OCI-LY7 (cell line): ENCODE data around the gene IGSF21. TPM values are rescaled to one million over a fixed set of nuclear protein-coding genes. Genes with fewer than 3 reads are reported as not detected.

Experiments used
- BruUV-seq: library from RNA; stranded (reverse); fragments of 400-500 nt; replicated peaks from 2 replicates; lab custom pipeline; 2021; lab: Mats Ljungman, UMichigan
- CTCF ChIA-PET: fragments of 300-600 bp; sonication (Branson Sonifier 250); formaldehyde crosslinking; loops from one replicate; lab custom pipeline; 2022; ENCODE audit warnings: antibody characterized with exemption; ENCODE audit not compliant: unreplicated experiment; lab: Charles Lee
- POLR2A ChIA-PET: fragments of 300-600 bp; sonication (Branson Sonifier 250); formaldehyde crosslinking; loops from one replicate; lab custom pipeline; 2022; ENCODE audit warnings: antibody characterized with exemption; lab: Charles Lee
- DNase-seq: peaks from one replicate; pipeline ENCODE4 v3.0.0-alpha.2; 2015; ENCODE audit warnings: low spot score
- H2AFZ ChIP-seq: fragments of 200-600 bp; sonication (generic), shearing (Covaris generic); 2 replicates; pipeline ENCODE4 v1.6.1; 2014; ENCODE audit warnings: mild to moderate bottlenecking, antibody characterized with exemption, low read length, moderate library complexity
- H3K27ac ChIP-seq: fragments of 200-600 bp; sonication (generic); 2 replicates; pipeline ENCODE4 v1.5.1; 2014; ENCODE audit warnings: mixed run types, low read depth, mild to moderate bottlenecking, moderate library complexity, low read length, inconsistent platforms; ENCODE audit not compliant: poor library complexity, severe bottlenecking
- H3K36me3 ChIP-seq: fragments of 200-600 bp; sonication (generic); 2 replicates; pipeline ENCODE4 v1.6.1; 2014; ENCODE audit warnings: mild to moderate bottlenecking, antibody characterized with exemption, low read length, moderate library complexity, mixed read lengths; ENCODE audit not compliant: insufficient read depth
- H3K4me1 ChIP-seq: fragments of 200-600 bp; sonication (generic); 2 replicates; pipeline ENCODE4 v1.5.1; 2014; ENCODE audit warnings: mild to moderate bottlenecking, low read length; ENCODE audit not compliant: insufficient read depth, poor library complexity, severe bottlenecking
- H3K4me2 ChIP-seq: fragments of 200-600 bp; sonication (generic); 2 replicates; pipeline ENCODE4 v1.6.1; 2014; ENCODE audit warnings: mild to moderate bottlenecking, low read length
- H3K4me3 ChIP-seq: fragments of 200-600 bp; sonication (generic); 2 replicates; pipeline ENCODE4 v1.5.1; 2014; ENCODE audit warnings: mild to moderate bottlenecking, low read depth, low read length; ENCODE audit not compliant: poor library complexity, severe bottlenecking
- H3K79me2 ChIP-seq: fragments of 200-600 bp; sonication (generic); 2 replicates; pipeline ENCODE4 v1.6.1; 2016; ENCODE audit warnings: low read depth, mild to moderate bottlenecking, low read length, moderate library complexity, mixed read lengths; ENCODE audit not compliant: insufficient read depth
- H3K9me2 ChIP-seq: fragments of 200-600 bp; sonication (generic); 2 replicates; pipeline ENCODE4 v1.6.1; 2016; ENCODE audit warnings: mild to moderate bottlenecking, low read length, mixed read lengths; ENCODE audit not compliant: insufficient read depth
- H3K9me3 ChIP-seq: fragments of 200-600 bp; sonication (generic); 2 replicates; pipeline ENCODE4 v1.6.1; 2014; ENCODE audit warnings: mild to moderate bottlenecking, mixed run types, low read length, mixed read lengths
- H4K20me1 ChIP-seq: fragments of 200-600 bp; sonication (generic); 2 replicates; pipeline ENCODE4 v1.6.1; 2014; ENCODE audit warnings: mild to moderate bottlenecking, antibody characterized with exemption, low read length, moderate library complexity, mixed read lengths; ENCODE audit not compliant: insufficient read depth
- EZH2phosphoT487 ChIP-seq: fragments of 200-600 bp; sonication (generic); IDR thresholded peaks from 2 replicates; pipeline ENCODE4 v1.6.1; 2018; ENCODE audit warnings: low read depth, borderline replicate concordance, mild to moderate bottlenecking, mixed run types, antibody characterized with exemption, low read length, moderate library complexity, mixed read lengths
- intact Hi-C: fragments of 100-400 bp; cut with micrococcal nuclease; formaldehyde crosslinking; loops from one replicate; pipeline ENCODE4 v1.10.0; 2022; ENCODE audit not compliant: unreplicated experiment
- total RNA-seq, 2 experiments: library from RNA; depleted of rRNA in 1 of 2; stranded (reverse); fragments of >200 nt in 1 of 2; shearing (Covaris generic) in 1 of 2; gene quantifications; 2 replicates each; pipeline ENCODE4 v1.2.3, GENCODE V29; 2014 to 2022
- TF ChIP-seq, protein P1 (sequence below): fragments of 200-600 bp; sonication (generic); conservative IDR thresholded peaks from 2 replicates; pipeline ENCODE4 v1.5.1; 2014; ENCODE audit warnings: mild to moderate bottlenecking, antibody characterized with exemption, low read length, moderate library complexity, mixed read lengths

IGSF21 gene
- total RNA-seq, 2 experiments from 2014 or later = 0.17 TPM; not detected in 1

DNA sequence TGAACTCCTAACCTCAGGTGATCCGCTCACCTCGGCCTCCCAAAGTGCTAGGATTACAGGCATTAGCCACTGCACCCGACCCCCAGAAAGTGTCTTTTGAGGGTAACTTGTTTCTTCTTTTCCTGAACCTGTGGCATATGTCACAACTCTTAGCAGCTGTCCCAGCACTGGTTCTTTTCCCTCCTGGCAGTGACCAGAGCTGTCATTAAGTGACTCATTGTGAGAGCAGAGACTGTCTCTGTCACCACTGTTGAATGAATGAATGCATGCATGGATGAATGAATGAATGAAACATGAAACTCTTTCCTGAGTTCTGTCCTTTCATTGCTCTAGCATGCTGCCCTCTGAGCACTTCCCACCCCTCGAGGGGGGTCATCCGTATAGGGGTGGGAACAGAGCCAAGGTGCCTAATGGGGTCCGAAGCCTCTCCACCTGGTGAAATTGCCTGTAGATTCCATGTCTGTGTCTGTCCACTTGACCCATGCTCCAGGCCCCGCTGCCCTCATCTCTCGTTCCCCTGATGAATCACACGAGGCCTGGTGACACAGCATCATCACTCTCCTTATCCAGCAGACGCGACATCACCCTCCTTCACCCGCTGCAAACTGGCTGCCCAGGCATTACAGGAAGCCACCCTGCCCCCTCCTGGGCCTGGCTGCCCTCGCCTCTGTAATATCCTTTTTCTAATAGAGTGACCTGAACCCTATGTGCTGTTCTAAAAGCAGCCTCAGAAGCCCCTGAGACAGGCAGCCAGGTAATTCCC is 75.0 kb downstream of the IGSF21 start:
- no peak for DNase-seq
- no peak overlapping the region for H3K27ac ChIP-seq
- no peaks in the 10 kb centered on the region for H3K9me2 ChIP-seq
- peaks cover 12% of the 10 kb centered on the region for H3K4me1 ChIP-seq
- no peak overlapping the region for H3K4me2 ChIP-seq
- ChIA-PET CTCF (no interaction called here), POLR2A (no interaction called here)
- no peaks in the 10 kb centered on the region for H4K20me1 ChIP-seq
- no peaks in the 10 kb centered on the region for H3K9me3 ChIP-seq
- no TSS peak for BruUV-seq
- H2AFZ ChIP-seq = no peak overlapping the region
- intact Hi-C loops = no loop called here
- no peaks in the 10 kb centered on the region for H3K79me2 ChIP-seq
- H3K4me3 ChIP-seq = no peak overlapping the region
- H3K36me3 ChIP-seq = no peaks in the 10 kb centered on the region
- TF ChIP-seq, protein P1, sequence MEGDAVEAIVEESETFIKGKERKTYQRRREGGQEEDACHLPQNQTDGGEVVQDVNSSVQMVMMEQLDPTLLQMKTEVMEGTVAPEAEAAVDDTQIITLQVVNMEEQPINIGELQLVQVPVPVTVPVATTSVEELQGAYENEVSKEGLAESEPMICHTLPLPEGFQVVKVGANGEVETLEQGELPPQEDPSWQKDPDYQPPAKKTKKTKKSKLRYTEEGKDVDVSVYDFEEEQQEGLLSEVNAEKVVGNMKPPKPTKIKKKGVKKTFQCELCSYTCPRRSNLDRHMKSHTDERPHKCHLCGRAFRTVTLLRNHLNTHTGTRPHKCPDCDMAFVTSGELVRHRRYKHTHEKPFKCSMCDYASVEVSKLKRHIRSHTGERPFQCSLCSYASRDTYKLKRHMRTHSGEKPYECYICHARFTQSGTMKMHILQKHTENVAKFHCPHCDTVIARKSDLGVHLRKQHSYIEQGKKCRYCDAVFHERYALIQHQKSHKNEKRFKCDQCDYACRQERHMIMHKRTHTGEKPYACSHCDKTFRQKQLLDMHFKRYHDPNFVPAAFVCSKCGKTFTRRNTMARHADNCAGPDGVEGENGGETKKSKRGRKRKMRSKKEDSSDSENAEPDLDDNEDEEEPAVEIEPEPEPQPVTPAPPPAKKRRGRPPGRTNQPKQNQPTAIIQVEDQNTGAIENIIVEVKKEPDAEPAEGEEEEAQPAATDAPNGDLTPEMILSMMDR = no peak
- TF ChIP-seq EZH2phosphoT487 = no peak

DNA sequence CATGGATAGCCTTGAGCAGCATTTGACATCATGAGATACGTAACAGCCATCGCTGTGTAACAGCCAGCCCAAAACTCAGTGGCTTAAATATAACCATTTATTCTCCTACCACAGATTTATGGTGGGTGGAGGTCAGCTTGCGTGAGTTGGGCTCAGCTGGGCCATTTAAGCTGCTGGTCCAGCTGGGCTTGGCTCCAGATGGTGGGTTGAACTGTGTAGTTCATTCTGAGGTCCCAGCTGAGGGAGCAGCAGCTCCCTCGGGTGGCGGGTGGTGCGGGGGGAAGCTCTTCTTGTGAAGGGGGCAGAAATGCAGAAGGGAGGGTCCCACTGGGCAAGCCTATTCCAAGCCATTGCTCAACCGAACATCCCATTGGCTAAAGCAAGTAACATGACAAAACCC is 75.9 kb downstream of the IGSF21 start:
- Histone ChIP-seq H3K27ac (no peak overlapping the region), H4K20me1 (no peaks in the 10 kb centered on the region), H3K36me3 (no peaks in the 10 kb centered on the region), H2AFZ (no peak overlapping the region), H3K4me3 (no peak overlapping the region), H3K79me2 (no peaks in the 10 kb centered on the region), H3K9me3 (no peaks in the 10 kb centered on the region), H3K9me2 (no peaks in the 10 kb centered on the region), H3K4me2 (no peak overlapping the region), H3K4me1 (peaks cover 3% of the 10 kb centered on the region)
- intact Hi-C loops = no loop called here
- TF ChIP-seq, protein P1 = 0 out of 2 replicates have a peak, but pooled peaks have one; percentile 10
- no peak for TF ChIP-seq EZH2phosphoT487
- no peak for DNase-seq
- CTCF ChIA-PET = no interaction called here
- BruUV-seq = no TSS peak
- POLR2A ChIA-PET = no interaction called here

DNA sequence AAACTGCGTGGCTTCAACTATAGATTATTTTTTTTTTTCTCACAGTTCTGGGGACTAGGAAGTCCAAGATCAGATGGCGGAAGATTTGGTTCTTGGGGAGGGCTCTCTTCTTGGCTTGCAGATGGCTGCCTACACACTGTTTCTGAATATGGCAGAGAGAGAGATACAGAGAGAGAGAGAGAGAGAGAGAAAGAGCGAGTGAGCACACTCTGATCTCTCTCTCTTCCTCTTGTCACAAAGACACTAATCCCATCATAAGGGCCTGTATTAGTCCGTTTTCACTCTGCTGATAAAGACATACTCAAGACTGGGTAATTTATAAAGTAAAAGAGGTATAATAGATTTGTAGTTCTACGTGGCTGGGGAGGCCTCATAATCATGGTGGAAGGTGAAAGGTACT is 79.5 kb downstream of the IGSF21 start:
- Histone ChIP-seq H4K20me1 (no peaks in the 10 kb centered on the region; the same call in 1 of the 2 replicates), H3K4me1 (no peaks in the 10 kb centered on the region), H3K9me3 (no peaks in the 10 kb centered on the region), H3K9me2 (no peaks in the 10 kb centered on the region), H2AFZ (no peak overlapping the region), H3K4me3 (no peak overlapping the region), H3K79me2 (no peaks in the 10 kb centered on the region), H3K4me2 (no peak overlapping the region), H3K27ac (no peak overlapping the region), H3K36me3 (no peaks in the 10 kb centered on the region)
- intact Hi-C loops = no loop called here
- BruUV-seq = no TSS peak
- ChIA-PET POLR2A (no interaction called here), CTCF (no interaction called here)
- TF ChIP-seq EZH2phosphoT487 = no peak
- TF ChIP-seq, protein P1 = no peak
- DNase-seq = no peak
